ENCODE results near the gene CFAP54.

Gene CFAP54

GRCh38 chr12:96872961-96873360 lies 383.6 kb downstream of the CFAP54 start:
- in situ Hi-C loops (cut with HindIII; ENCODE audit: low sequenced_read_pairs), result no loop called here
- no peak for DNase-seq (ENCODE audit: low read depth)
- TF ChIP-seq CTCF (IDR thresholded peaks at IDR 0.05; ENCODE audit: low read depth, low read length, missing control alignments), result no peak
- H3K4me3 ChIP-seq (ENCODE audit: low read depth, low read length), result no peak overlapping the region

- no peak for TF ChIP-seq CTCF (IDR thresholded peaks at IDR 0.05; ENCODE audit: low read depth, low read length, missing control alignments)
- DNase-seq (ENCODE audit: low read depth), result no peak
- H3K4me3 ChIP-seq (ENCODE audit: low read depth, low read length), result no peak overlapping the region
- in situ Hi-C loops (cut with HindIII; ENCODE audit: low sequenced_read_pairs), result no loop called here
Measured at GRCh38 chr12:96874211-96874610, 384.8 kb downstream of the CFAP54 start.

- TF ChIP-seq CTCF (IDR thresholded peaks at IDR 0.05; ENCODE audit: low read depth, low read length, missing control alignments), result no peak
- no peak for DNase-seq (ENCODE audit: low read depth)
- H3K4me3 ChIP-seq (ENCODE audit: low read depth, low read length), result no peak overlapping the region
- in situ Hi-C loops (cut with HindIII; ENCODE audit: low sequenced_read_pairs), result no loop called here
Measured at GRCh38 chr12:96876966-96877365, 387.6 kb downstream of the CFAP54 start.

- no peak overlapping the region for H3K4me3 ChIP-seq (ENCODE audit: low read depth, low read length)
- in situ Hi-C loops (cut with HindIII; ENCODE audit: low sequenced_read_pairs), result no loop called here
- DNase-seq (ENCODE audit: low read depth), result peak; percentile 62
- no peak for TF ChIP-seq CTCF (IDR thresholded peaks at IDR 0.05; ENCODE audit: low read depth, low read length, missing control alignments)
Measured at GRCh38 chr12:96878704-96879103, 389.3 kb downstream of the CFAP54 start.

- H3K4me3 ChIP-seq (ENCODE audit: low read depth, low read length), result no peak overlapping the region
- no peak for DNase-seq (ENCODE audit: low read depth)
- in situ Hi-C loops (cut with HindIII; ENCODE audit: low sequenced_read_pairs), result no loop called here
- no peak for TF ChIP-seq CTCF (IDR thresholded peaks at IDR 0.05; ENCODE audit: low read depth, low read length, missing control alignments)
Measured at GRCh38 chr12:96879301-96879700, 389.9 kb downstream of the CFAP54 start.

GRCh38 chr12:96880220-96880619 lies 390.8 kb downstream of the CFAP54 start:
- no peak for TF ChIP-seq CTCF (IDR thresholded peaks at IDR 0.05; ENCODE audit: low read depth, low read length, missing control alignments)
- no peak overlapping the region for H3K4me3 ChIP-seq (ENCODE audit: low read depth, low read length)
- in situ Hi-C loops (cut with HindIII; ENCODE audit: low sequenced_read_pairs), result no loop called here
- DNase-seq (ENCODE audit: low read depth), result no peak

- H3K4me3 ChIP-seq (ENCODE audit: low read depth, low read length), result no peak overlapping the region
- in situ Hi-C loops (cut with HindIII; ENCODE audit: low sequenced_read_pairs), result no loop called here
- no peak for DNase-seq (ENCODE audit: low read depth)
- TF ChIP-seq CTCF (IDR thresholded peaks at IDR 0.05; ENCODE audit: low read depth, low read length, missing control alignments), result no peak
Measured at GRCh38 chr12:96881608-96882007, 392.2 kb downstream of the CFAP54 start.
